ENCODE results near the gene PDE6C. TPM values are rescaled to one million over a fixed set of nuclear protein-coding genes. Genes with fewer than 3 reads are reported as not detected.
A peak's percentile ranks its signal among the peaks of the same experiment; 100 is the strongest.

The PDE6C gene
- polyA plus RNA-seq, 4 donors, result 0.13 to 2.8 (median 0.69) TPM

GRCh38 chr10:93593254-93593653 is 19.1 kb upstream of the PDE6C start:
- no peak for DNase-seq (ENCODE audit: low read depth in 4 of 4, low spot score in 2 of 4)

GRCh38 chr10:93593749-93594148 is 18.6 kb upstream of the PDE6C start:
- DNase-seq (ENCODE audit: low read depth in 4 of 4, low spot score in 2 of 4), result no peak

GRCh38 chr10:93594518-93594917 is 17.8 kb upstream of the PDE6C start:
- DNase-seq (ENCODE audit: low read depth in 4 of 4, low spot score in 2 of 4), result no peak

GRCh38 chr10:93595378-93596161 is 16.8 kb upstream of the PDE6C start:
- no peak for DNase-seq (ENCODE audit: low read depth in 4 of 4, low spot score in 2 of 4)

GRCh38 chr10:93596539-93596938 is 15.8 kb upstream of the PDE6C start:
- DNase-seq (ENCODE audit: low read depth in 4 of 4, low spot score in 2 of 4), result no peak

- DNase-seq (ENCODE audit: low read depth in 4 of 4, low spot score in 2 of 4), result no peak
These were observed 15.2 kb upstream of the PDE6C start for GRCh38 chr10:93597075-93597599.

GRCh38 chr10:93598157-93598556 is 14.2 kb upstream of the PDE6C start:
- DNase-seq (ENCODE audit: low read depth in 4 of 4, low spot score in 2 of 4), result no peak

GRCh38 chr10:93599335-93599734 is 13.0 kb upstream of the PDE6C start:
- no peak for DNase-seq (ENCODE audit: low read depth in 4 of 4, low spot score in 2 of 4)

- DNase-seq (ENCODE audit: low read depth in 4 of 4, low spot score in 2 of 4), result no peak
These were observed 12.6 kb upstream of the PDE6C start for GRCh38 chr10:93599778-93600177.

- peak in 3 of 4 donors; percentile 18 to 37 (median 23) for DNase-seq (ENCODE audit: low read depth in 4 of 4, low spot score in 2 of 4)
These were observed 11.7 kb upstream of the PDE6C start for GRCh38 chr10:93600446-93601145.

- DNase-seq (ENCODE audit: low read depth in 4 of 4, low spot score in 2 of 4), result no peak
These were observed 11.1 kb upstream of the PDE6C start, which contains the start of gene RBP4 for GRCh38 chr10:93601146-93601773. RBP4 (minus strand) TSS chr10:93601235; CDS start chr10:93601028, 207 bp downstream.

GRCh38 chr10:93601774-93602162 is 10.6 kb upstream of the PDE6C start:
- DNase-seq (ENCODE audit: low read depth in 4 of 4, low spot score in 2 of 4), result no peak

- DNase-seq (ENCODE audit: low read depth in 4 of 4, low spot score in 2 of 4), result no peak
These were observed 9.3 kb upstream of the PDE6C start for GRCh38 chr10:93603023-93603422.

GRCh38 chr10:93604146-93604545 is 8.2 kb upstream of the PDE6C start:
- no peak for DNase-seq (ENCODE audit: low read depth in 4 of 4, low spot score in 2 of 4)

- DNase-seq (ENCODE audit: low read depth in 4 of 4, low spot score in 2 of 4), result no peak
These were observed 3.9 kb upstream of the PDE6C start for GRCh38 chr10:93608421-93608820.

- DNase-seq (ENCODE audit: low read depth in 4 of 4, low spot score in 2 of 4), result no peak
These were observed 789 bp downstream of the PDE6C start for GRCh38 chr10:93613126-93613525.

GRCh38 chr10:93614101-93614825 is 1.9 kb downstream of the PDE6C start:
- no peak for DNase-seq (ENCODE audit: low read depth in 4 of 4, low spot score in 2 of 4)

- DNase-seq (ENCODE audit: low read depth in 4 of 4, low spot score in 2 of 4), result no peak
These were observed 3.4 kb downstream of the PDE6C start for GRCh38 chr10:93615576-93616235.

GRCh38 chr10:93620925-93621324 is 8.6 kb downstream of the PDE6C start:
- DNase-seq (ENCODE audit: low read depth in 4 of 4, low spot score in 2 of 4), result no peak

- DNase-seq (ENCODE audit: low read depth in 4 of 4, low spot score in 2 of 4), result no peak
These were observed 10.6 kb downstream of the PDE6C start for GRCh38 chr10:93622942-93623341.
